Ishikawa (cell line): ENCODE results near the gene ATG14.

Source experiments
- EGR1 ChIP-seq: IDR thresholded peaks from 2 replicates; pipeline ENCODE4 v1.6.1; 2012
- NFIC ChIP-seq: IDR thresholded peaks from 2 replicates; pipeline ENCODE4 v1.6.1; 2012
- TF ChIP-seq, protein P1 (sequence below): IDR thresholded peaks from 2 replicates; pipeline ENCODE4 v1.6.1; 2012; ENCODE audit warnings: low read depth, mild to moderate bottlenecking

DNA sequence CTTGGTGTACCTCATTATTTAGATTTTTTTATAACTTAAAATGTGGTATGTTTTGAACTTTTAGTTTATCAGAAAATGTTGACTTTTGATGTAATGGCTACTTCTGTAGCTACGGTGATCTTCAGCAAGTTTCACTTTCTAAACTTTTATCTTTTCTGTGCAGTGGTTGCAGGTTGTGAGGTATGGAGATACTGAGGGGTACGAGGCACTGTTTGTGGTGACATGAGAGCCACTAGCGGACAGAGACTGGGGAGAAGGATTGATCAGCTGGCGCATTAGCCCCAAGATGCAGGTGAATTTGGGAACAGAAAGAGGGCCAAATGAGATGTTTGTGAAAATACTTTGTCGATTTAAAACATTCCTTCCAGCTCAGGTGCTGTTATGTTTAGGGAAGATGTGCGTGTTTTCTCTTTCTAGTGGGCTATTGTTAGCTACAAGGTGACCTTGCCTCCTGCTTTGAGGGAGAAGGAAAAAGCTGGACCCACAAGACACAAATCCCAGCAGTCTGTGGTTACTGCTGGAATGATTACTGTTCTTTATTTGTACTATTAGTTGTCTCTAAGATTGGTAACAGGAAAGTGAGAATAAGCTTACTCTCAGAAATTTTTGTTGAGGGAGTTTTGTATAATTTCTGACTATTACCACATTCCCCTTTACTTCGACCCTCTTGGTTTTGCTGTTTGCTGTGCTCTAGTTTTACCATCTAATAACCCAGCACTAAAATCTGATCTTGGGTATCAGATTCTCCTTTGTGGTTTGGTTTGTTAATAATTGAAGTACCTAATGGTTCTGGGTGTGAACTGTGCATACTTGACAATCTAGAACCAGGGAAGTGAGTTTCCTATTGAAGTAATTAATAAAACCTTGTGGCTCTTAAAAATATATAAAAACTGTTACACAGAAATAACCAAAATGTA lies 78.7 kb downstream of the ATG14 start:
- TF ChIP-seq, protein P1, sequence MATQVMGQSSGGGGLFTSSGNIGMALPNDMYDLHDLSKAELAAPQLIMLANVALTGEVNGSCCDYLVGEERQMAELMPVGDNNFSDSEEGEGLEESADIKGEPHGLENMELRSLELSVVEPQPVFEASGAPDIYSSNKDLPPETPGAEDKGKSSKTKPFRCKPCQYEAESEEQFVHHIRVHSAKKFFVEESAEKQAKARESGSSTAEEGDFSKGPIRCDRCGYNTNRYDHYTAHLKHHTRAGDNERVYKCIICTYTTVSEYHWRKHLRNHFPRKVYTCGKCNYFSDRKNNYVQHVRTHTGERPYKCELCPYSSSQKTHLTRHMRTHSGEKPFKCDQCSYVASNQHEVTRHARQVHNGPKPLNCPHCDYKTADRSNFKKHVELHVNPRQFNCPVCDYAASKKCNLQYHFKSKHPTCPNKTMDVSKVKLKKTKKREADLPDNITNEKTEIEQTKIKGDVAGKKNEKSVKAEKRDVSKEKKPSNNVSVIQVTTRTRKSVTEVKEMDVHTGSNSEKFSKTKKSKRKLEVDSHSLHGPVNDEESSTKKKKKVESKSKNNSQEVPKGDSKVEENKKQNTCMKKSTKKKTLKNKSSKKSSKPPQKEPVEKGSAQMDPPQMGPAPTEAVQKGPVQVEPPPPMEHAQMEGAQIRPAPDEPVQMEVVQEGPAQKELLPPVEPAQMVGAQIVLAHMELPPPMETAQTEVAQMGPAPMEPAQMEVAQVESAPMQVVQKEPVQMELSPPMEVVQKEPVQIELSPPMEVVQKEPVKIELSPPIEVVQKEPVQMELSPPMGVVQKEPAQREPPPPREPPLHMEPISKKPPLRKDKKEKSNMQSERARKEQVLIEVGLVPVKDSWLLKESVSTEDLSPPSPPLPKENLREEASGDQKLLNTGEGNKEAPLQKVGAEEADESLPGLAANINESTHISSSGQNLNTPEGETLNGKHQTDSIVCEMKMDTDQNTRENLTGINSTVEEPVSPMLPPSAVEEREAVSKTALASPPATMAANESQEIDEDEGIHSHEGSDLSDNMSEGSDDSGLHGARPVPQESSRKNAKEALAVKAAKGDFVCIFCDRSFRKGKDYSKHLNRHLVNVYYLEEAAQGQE, result no peak
- TF ChIP-seq EGR1, result no peak
- TF ChIP-seq NFIC, result no peak
